CD4-positive, alpha-beta T cell (primary cell): Measurements from ENCODE around the gene TMEM273. TPM values are rescaled to one million over a fixed set of nuclear protein-coding genes. Genes with fewer than 3 reads are reported as not detected.

Source experiments
- ATAC-seq: fragments of 200-7000 bp; cut with Tn5 transposase; one replicate; pipeline ENCODE4 v1.10.0; 2022; ENCODE audit warnings: mild to moderate bottlenecking; ENCODE audit not compliant: poor library complexity
- CTCF ChIA-PET: fragments of 350-600 bp; sonication (Branson Sonifier 250); formaldehyde crosslinking; loops from one replicate; lab custom pipeline; 2021; ENCODE audit warnings: antibody characterized with exemption, inconsistent platforms; lab: Charles Lee
- POLR2A ChIA-PET: fragments of 350-600 bp; sonication (Branson Sonifier 250); formaldehyde crosslinking; loops from one replicate; lab custom pipeline; 2021; ENCODE audit warnings: antibody characterized with exemption, inconsistent platforms; lab: Charles Lee
- DNase-seq, 14 experiments: peaks; one replicate each; pipeline ENCODE4 v3.0.0-alpha.2; 2013 to 2020; ENCODE audit warnings: mixed read lengths in 2 of 14
- H3K27ac ChIP-seq, 2 donors: one replicate each; pipeline versions ENCODE4 v1.5.1 to v1.7.0; 2013; ENCODE audit warnings: low read length in 2 of 2, low read depth in 1 of 2, mild to moderate bottlenecking in 1 of 2
- H3K27me3 ChIP-seq, 2 experiments: 1 replicate in 1 of 2; 2 replicates in 1 of 2; pipeline versions ENCODE4 v1.6.1 to v1.7.0; 2013; ENCODE audit warnings: low read length in 2 of 2, control low read depth in 1 of 2, mild to moderate bottlenecking in 1 of 2, moderate library complexity in 1 of 2; ENCODE audit not compliant: insufficient read depth in 2 of 2, control insufficient read depth in 1 of 2
- H3K36me3 ChIP-seq: one replicate; pipeline ENCODE4 v1.6.1; 2013; ENCODE audit warnings: low read length, control low read depth; ENCODE audit not compliant: insufficient read depth
- H3K4me1 ChIP-seq: one replicate; pipeline ENCODE4 v1.6.1; 2013; ENCODE audit warnings: low read length, control low read depth; ENCODE audit not compliant: insufficient read depth
- H3K4me3 ChIP-seq: one replicate; pipeline ENCODE4 v1.5.1; 2013; ENCODE audit warnings: mild to moderate bottlenecking, low read length, moderate library complexity
- H3K9me3 ChIP-seq, 2 experiments: 1 replicate in 1 of 2; 2 replicates in 1 of 2; pipeline versions ENCODE4 v1.6.1 to v1.7.0; 2013; ENCODE audit warnings: low read length in 2 of 2, mild to moderate bottlenecking in 2 of 2, control low read depth in 1 of 2, moderate library complexity in 1 of 2; ENCODE audit not compliant: control insufficient read depth in 1 of 2, insufficient read depth in 1 of 2
- H3K27ac Mint-ChIP-seq: one replicate; pipeline ENCODE4 v1.8.0; 2020; ENCODE audit warnings: mixed read lengths
- H3K27me3 Mint-ChIP-seq: one replicate; pipeline ENCODE4 v1.8.0; 2021; ENCODE audit warnings: mixed read lengths
- H3K36me3 Mint-ChIP-seq: one replicate; pipeline ENCODE4 v1.8.0; 2021; ENCODE audit warnings: low read depth, mixed read lengths
- H3K4me1 Mint-ChIP-seq: one replicate; pipeline ENCODE4 v1.8.0; 2021; ENCODE audit warnings: low read depth, mixed read lengths
- H3K4me3 Mint-ChIP-seq: one replicate; pipeline ENCODE4 v1.8.0; 2020; ENCODE audit warnings: mild to moderate bottlenecking, mixed read lengths
- H3K9me3 Mint-ChIP-seq: one replicate; pipeline ENCODE4 v1.8.0; 2020; ENCODE audit warnings: mixed read lengths
- CTCF ChIP-seq: fragments of 200-600 bp; IDR thresholded peaks from one replicate; pipeline ENCODE4 v1.8.0; 2022; ENCODE audit warnings: antibody characterized with exemption, mild to moderate bottlenecking
- intact Hi-C, 2 experiments: fragments of 100-400 bp; cut with DNase I in 1 of 2; cut with micrococcal nuclease in 1 of 2; formaldehyde crosslinking; loops; one replicate each; pipeline versions ENCODE4 v1.15.1 to v1.9.0; 2023 to 2025; cut with DNase I, micrococcal nuclease
- total RNA-seq, 174 experiments: library from RNA in 2 of 174; stranded (reverse) in 2 of 174; gene quantifications; one replicate each; pipeline ENCODE4 v1.2.3 and lab custom pipeline; 2021 to 2026

Gene TMEM273
- total RNA-seq, 2 experiments from 2014 or later, result 1.8 to 2.2 TPM

GRCh38 chr10:49187044-49187484 is 1.1 kb downstream of the TMEM273 start:
- Mint-ChIP-seq H3K36me3 (no peaks in the 10 kb centered on the region), H3K27me3 (peaks cover 30% of the 10 kb centered on the region), H3K4me3 (peak overlapping the region; percentile 60), H3K27ac (peak overlapping the region; percentile 16), H3K9me3 (no peaks in the 10 kb centered on the region), H3K4me1 (peaks cover 18% of the 10 kb centered on the region)
- Histone ChIP-seq H3K36me3 (no peaks in the 10 kb centered on the region), H3K27me3 (peaks cover 5 to 7% of the 10 kb centered on the region in 2 experiments), H3K27ac (peak overlapping the region in 1 of 2 donors; percentile 5), H3K9me3 (peaks cover 0 to 14% of the 10 kb centered on the region in 2 experiments), H3K4me3 (peak overlapping the region; percentile 58), H3K4me1 (peaks cover 40% of the 10 kb centered on the region)
- ChIA-PET CTCF (no interaction called here), POLR2A (no interaction called here)
- ATAC-seq (no peak), DNase-seq (no peak)
- no peak for TF ChIP-seq CTCF
- intact Hi-C loops, result no loop called here

GRCh38 chr10:49186613-49187012 is 1.6 kb downstream of the TMEM273 start:
- Mint-ChIP-seq H3K4me3 (peak overlapping the region; percentile 62), H3K27ac (no peak overlapping the region), H3K36me3 (no peaks in the 10 kb centered on the region), H3K9me3 (no peaks in the 10 kb centered on the region), H3K27me3 (peaks cover 30% of the 10 kb centered on the region), H3K4me1 (peaks cover 18% of the 10 kb centered on the region)
- ChIA-PET POLR2A (no interaction called here), CTCF (no interaction called here)
- H3K4me1 ChIP-seq, result peaks cover 40% of the 10 kb centered on the region
- peaks cover 5 to 7% of the 10 kb centered on the region in 2 experiments for H3K27me3 ChIP-seq
- H3K4me3 ChIP-seq, result peak overlapping the region; percentile 58
- TF ChIP-seq CTCF, result no peak
- H3K9me3 ChIP-seq, result peaks cover 0 to 14% of the 10 kb centered on the region in 2 experiments
- DNase-seq (no peak), ATAC-seq (no peak)
- intact Hi-C loops, result no loop called here
- peak overlapping the region in 1 of 2 donors; percentile 5 for H3K27ac ChIP-seq
- H3K36me3 ChIP-seq, result no peaks in the 10 kb centered on the region

GRCh38 chr10:49185213-49185612 is 3.0 kb downstream of the TMEM273 start:
- H3K4me3 ChIP-seq, result no peak overlapping the region
- no peak for TF ChIP-seq CTCF
- intact Hi-C loops, result no loop called here
- ChIA-PET CTCF (no interaction called here), POLR2A (no interaction called here)
- Mint-ChIP-seq H3K27ac (no peak overlapping the region), H3K9me3 (no peaks in the 10 kb centered on the region), H3K4me1 (peaks cover 24% of the 10 kb centered on the region), H3K27me3 (peaks cover 19% of the 10 kb centered on the region), H3K4me3 (no peak overlapping the region), H3K36me3 (no peaks in the 10 kb centered on the region)
- H3K4me1 ChIP-seq, result peaks cover 38% of the 10 kb centered on the region
- H3K27me3 ChIP-seq, result peaks cover 0 to 5% of the 10 kb centered on the region in 2 experiments
- DNase-seq (no peak), ATAC-seq (no peak)
- H3K27ac ChIP-seq, result peak overlapping the region in 1 of 2 donors; percentile 41
- H3K9me3 ChIP-seq, result peaks cover 0 to 12% of the 10 kb centered on the region in 2 experiments
- no peaks in the 10 kb centered on the region for H3K36me3 ChIP-seq
